Activated CD4-positive, alpha-beta memory T cell treated with anti-CD3 and anti-CD28 coated beads, Interleukin-2, amount 10 ng/mL, durations not matched to agents 7 days and 5 days (primary cell): Measurements from ENCODE around the gene PRAC1. TPM values are rescaled to one million over a fixed set of nuclear protein-coding genes. Genes with fewer than 3 reads are reported as not detected.

ENCODE experiments used
- CTCF ChIA-PET: fragments of 350-600 bp; sonication (Branson Sonifier 250); formaldehyde crosslinking; loops from one replicate; lab custom pipeline; 2021; ENCODE audit warnings: antibody characterized with exemption, inconsistent platforms; lab: Charles Lee
- POLR2A ChIA-PET: fragments of 350-600 bp; sonication (Branson Sonifier 250); formaldehyde crosslinking; loops from one replicate; lab custom pipeline; 2021; ENCODE audit warnings: antibody characterized with exemption; lab: Charles Lee
- DNase-seq: peaks from one replicate; pipeline ENCODE4 v3.0.0-alpha.2; 2020
- H3K27ac Mint-ChIP-seq: one replicate; pipeline ENCODE4 v1.8.0; 2021; ENCODE audit warnings: mild to moderate bottlenecking, mixed read lengths
- H3K27me3 Mint-ChIP-seq: one replicate; pipeline ENCODE4 v1.8.0; 2021; ENCODE audit warnings: mixed read lengths
- H3K36me3 Mint-ChIP-seq: one replicate; pipeline ENCODE4 v1.8.0; 2021; ENCODE audit warnings: low read depth, mixed read lengths
- H3K4me1 Mint-ChIP-seq: one replicate; pipeline ENCODE4 v1.8.0; 2021; ENCODE audit warnings: mixed read lengths
- H3K4me3 Mint-ChIP-seq: one replicate; pipeline ENCODE4 v1.8.0; 2021; ENCODE audit warnings: mild to moderate bottlenecking, mixed read lengths
- H3K9me3 Mint-ChIP-seq: one replicate; pipeline ENCODE4 v1.8.0; 2021; ENCODE audit warnings: mixed read lengths
- total RNA-seq, 2 experiments: library from RNA; stranded (reverse); gene quantifications; one replicate each; pipeline ENCODE4 v1.2.3, GENCODE V29; 2021

Gene PRAC1
- total RNA-seq, 2 experiments from 2014 or later: not detected

DNA sequence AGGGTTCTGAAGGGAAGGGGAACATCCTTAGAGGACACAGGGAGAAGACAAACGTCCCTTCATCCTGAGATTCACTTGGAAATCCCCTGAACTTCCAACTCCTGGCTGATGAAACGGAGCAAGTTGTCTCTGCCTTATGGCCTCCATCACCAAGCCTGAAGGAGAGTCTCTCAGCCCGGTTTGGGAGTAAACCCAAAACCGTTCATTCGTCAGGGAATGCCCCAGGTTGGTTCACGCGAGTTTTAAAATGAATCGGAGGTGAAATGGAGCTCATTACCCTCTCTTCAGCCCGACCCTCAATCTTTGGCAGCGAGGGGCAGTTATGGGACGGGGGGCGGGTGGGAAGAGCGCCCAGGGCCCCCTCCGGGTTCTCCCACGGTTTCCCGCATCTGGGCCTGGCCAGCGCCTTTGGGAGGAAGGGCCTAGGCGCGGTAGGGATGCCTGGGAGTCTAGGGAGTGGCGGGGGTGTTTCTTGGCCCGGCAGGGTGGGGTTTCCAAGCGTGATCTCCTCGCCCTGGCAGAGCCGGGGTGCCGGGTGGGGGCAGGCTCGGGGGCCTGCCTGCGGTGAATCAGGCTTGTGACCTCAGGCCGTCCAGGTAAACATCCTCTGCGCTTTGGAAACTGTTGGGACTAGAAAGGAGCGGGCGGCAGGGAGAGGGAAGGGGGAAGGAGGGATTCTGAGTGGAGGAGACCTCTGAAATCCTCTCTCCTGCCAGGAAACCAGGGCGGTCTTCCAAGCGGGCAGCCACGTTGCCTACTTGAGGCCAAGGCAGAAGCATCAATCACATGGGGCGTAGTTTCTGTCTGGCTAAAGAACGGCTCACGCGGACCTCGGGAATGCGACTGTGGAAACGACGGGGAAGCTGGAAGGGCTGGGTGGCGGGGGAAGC lies 30.3 kb upstream of the PRAC1 start:
- Mint-ChIP-seq H3K27me3 (peaks cover 86% of the 10 kb centered on the region), H3K36me3 (no peaks in the 10 kb centered on the region), H3K9me3 (no peaks in the 10 kb centered on the region), H3K4me3 (no peak overlapping the region), H3K4me1 (no peaks in the 10 kb centered on the region), H3K27ac (no peak overlapping the region)
- no peak for DNase-seq
- ChIA-PET POLR2A (no interaction called here), CTCF (interaction anchor here (0.7 kb wide), 1 partner anchor 74 kb away, joined by 3 read pairs; no protein-coding TSS in a partner anchor)

DNA sequence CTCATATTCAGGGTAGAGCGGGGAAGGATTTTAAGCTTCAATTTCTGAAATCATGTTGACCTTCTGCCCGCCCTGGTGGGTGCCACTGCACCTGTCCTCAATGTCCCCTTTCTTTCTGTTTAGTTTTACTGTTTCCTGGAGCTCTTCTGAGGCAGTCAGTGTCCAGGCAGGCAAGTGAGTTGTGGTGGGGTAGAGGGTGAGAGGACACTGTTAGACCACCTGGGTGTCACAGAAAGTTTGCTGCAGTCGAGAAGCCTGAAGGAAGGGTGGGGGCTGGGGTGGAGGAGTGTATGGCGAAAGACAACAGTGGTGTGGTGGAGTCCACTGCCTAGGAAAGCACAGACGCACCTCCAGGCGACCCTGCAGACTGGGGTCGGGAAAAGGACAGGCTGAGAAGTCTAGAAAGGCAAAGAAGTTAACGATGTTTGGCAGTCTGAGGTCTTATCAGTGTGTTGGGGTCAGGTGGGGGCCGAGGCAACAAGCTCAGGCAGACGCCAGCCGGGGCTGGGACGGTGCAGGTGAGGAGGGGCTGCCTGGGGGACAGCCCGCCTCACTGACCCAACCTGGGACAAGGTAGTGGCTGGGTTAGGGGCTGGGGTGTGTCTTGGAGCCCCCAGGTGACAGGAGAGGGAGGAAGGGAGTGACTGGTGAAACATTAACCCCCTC lies 29.5 kb upstream of the PRAC1 start:
- no peak overlapping the region for H3K27ac Mint-ChIP-seq
- H3K27me3 Mint-ChIP-seq: peaks cover 88% of the 10 kb centered on the region
- DNase-seq: no peak
- CTCF ChIA-PET: interaction anchor here (0.9 to 1.9 kb wide), 6 partner anchors 10 to 139 kb away, joined by 3 to 14 read pairs (median 4); partner anchors contain the start of gene PRAC2
- H3K4me3 Mint-ChIP-seq: no peak overlapping the region
- H3K4me1 Mint-ChIP-seq: no peaks in the 10 kb centered on the region
- POLR2A ChIA-PET: interaction anchor here (1.3 to 1.6 kb wide), 2 partner anchors 28 to 142 kb away, joined by 3 to 7 read pairs; partner anchors contain the start of gene PRAC2
- no peaks in the 10 kb centered on the region for H3K36me3 Mint-ChIP-seq
- no peaks in the 10 kb centered on the region for H3K9me3 Mint-ChIP-seq

DNA sequence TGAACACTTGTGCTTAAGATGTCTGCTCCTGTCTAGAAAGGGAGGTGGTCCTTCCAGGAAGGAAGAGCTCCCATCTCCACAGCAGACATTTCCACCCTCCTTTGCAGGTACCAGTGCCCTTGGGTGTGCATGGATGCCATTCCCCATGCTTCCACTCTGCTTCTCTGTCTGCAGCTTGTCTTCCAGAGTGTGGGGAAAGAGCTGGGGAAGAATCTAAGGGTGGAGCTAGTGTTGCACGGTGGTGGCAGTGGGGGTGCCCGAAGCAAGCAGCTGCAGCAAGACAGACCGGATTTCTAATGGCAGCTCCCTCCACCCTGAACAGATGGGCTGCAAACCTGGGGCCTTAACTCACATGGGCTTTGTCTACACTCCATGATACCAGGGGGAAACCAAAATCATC lies 28.9 kb upstream of the PRAC1 start:
- peaks cover 91% of the 10 kb centered on the region for H3K27me3 Mint-ChIP-seq
- POLR2A ChIA-PET: interaction anchor here (0.6 to 1.6 kb wide), 4 partner anchors 8 to 141 kb away, joined by 3 to 7 read pairs (median 4); partner anchors contain the start of gene PRAC2
- CTCF ChIA-PET: interaction anchor here (0.9 to 1.9 kb wide), 6 partner anchors 10 to 138 kb away, joined by 3 to 14 read pairs (median 4); partner anchors contain the start of gene PRAC2
- peaks cover 2% of the 10 kb centered on the region for H3K4me1 Mint-ChIP-seq
- H3K36me3 Mint-ChIP-seq: no peaks in the 10 kb centered on the region
- H3K4me3 Mint-ChIP-seq: no peak overlapping the region
- no peak overlapping the region for H3K27ac Mint-ChIP-seq
- no peak for DNase-seq
- no peaks in the 10 kb centered on the region for H3K9me3 Mint-ChIP-seq

DNA sequence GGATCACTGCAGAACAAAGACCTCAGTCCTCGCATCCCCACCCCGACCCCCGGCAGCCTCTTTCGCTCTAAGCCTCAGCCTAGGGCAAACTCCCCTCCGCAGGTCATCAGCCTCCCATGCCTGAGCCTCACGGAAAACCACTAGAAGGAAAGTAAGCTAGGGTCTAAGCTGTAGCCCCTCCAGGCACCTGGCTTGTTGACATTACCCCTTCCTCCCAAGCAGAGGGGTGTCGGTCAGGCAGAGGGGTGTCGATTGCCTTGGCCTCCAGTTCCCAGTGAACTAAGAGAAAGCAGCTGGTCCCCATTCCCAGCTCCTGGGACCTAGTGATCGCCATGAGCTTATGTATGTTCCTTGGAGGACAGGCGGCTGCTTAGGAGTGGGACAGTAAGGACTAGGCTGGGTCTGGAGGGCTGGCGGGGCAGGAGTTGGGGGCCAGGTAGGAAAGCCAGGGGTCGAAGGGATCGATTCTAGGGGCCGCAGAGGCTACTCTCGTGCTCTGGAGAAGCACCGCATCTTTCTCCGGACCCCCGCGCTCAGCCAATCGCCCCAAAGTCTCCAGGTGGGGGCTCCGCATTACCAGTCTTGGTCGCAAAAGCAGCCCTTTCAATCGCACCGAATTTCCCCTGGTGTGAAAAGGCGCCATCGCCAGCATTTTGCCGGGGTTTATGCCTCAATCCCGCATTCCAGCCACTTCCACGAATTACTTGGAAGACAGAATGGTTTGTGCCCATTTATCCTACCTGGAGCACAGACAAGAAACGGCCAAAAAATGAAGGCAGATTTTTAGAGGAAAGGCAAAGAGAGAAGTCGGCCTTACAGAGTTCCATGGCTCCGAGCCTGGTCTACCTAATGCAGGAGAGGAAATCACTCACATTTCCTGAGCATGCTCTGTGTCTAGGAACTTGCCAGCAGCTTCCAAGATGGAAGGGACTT lies 27.6 kb upstream of the PRAC1 start:
- peaks cover 2% of the 10 kb centered on the region for H3K4me1 Mint-ChIP-seq
- no peak overlapping the region for H3K27ac Mint-ChIP-seq
- H3K9me3 Mint-ChIP-seq: no peaks in the 10 kb centered on the region
- no peak for DNase-seq
- ChIA-PET POLR2A (interaction anchor here (1.3 to 1.6 kb wide), 2 partner anchors 26 to 140 kb away, joined by 3 to 7 read pairs; partner anchors contain the start of gene PRAC2), CTCF (interaction anchor here (0.9 to 1.9 kb wide), 2 partner anchors 26 kb away, joined by 3 to 14 read pairs; partner anchors contain the start of gene PRAC2)
- no peaks in the 10 kb centered on the region for H3K36me3 Mint-ChIP-seq
- H3K27me3 Mint-ChIP-seq: peaks cover 93% of the 10 kb centered on the region
- no peak overlapping the region for H3K4me3 Mint-ChIP-seq

- Mint-ChIP-seq H3K9me3 (no peaks in the 10 kb centered on the region), H3K27me3 (peaks cover 93% of the 10 kb centered on the region), H3K4me3 (no peak overlapping the region), H3K4me1 (peaks cover 2% of the 10 kb centered on the region), H3K27ac (no peak overlapping the region), H3K36me3 (no peaks in the 10 kb centered on the region)
- ChIA-PET POLR2A (interaction anchor here (1.1 kb wide), 1 partner anchor 31 kb away, joined by 3 read pairs; no protein-coding TSS in a partner anchor), CTCF (interaction anchor here (0.9 kb wide), 1 partner anchor 25 kb away, joined by 3 read pairs; no protein-coding TSS in a partner anchor)
- DNase-seq: no peak
These were observed 26.6 kb upstream of the PRAC1 start for GRCh38 chr17:48748718-48749566.

DNA sequence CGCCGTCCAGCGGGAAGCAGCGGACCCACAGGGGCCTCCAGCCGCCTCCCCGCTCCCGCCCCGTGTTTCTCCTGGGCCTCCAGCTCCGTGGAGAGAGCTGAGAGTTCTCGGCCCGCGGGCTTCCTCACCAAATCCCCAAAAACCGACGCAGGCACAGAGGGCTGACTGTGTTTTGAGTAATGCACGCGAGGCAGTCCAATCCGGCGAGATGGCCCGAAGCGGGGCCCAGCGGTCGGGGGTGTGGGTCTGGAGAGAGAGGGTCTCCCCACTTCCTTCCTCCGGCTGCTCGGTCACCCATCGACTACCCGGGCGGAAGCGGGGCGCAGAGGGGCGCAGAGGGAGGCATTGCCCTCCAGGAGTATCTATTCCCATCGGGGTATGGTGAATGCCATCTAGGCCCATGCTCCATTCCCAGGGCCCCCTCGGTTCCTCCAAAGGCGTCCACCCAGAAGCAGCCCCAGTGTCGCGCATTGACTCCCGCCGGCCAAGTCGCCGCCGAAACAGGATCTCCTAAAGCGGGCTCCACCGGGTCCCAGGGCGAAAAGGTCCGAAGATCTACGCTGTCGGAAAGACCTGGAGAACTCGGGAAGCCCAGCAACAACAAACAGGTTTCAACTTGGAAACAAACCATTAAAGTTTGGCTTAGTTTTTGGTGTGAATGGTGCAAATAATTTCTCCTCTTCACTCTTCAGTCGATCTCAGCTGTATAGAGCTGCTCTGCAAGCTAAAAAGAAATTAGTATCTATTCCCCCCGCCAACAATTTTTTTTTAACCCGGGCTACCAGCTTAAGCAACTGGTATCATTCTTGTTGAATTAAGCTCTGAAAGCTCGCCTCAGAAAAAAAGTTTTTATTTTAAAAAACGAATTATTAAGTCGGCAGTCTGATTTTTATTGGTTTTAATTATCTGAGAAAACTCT lies 25.4 kb upstream of the PRAC1 start:
- DNase-seq: no peak
- POLR2A ChIA-PET: interaction anchor here (0.7 to 1.1 kb wide), 2 partner anchors 14 to 29 kb away, joined by 3 to 4 read pairs; no protein-coding TSS in a partner anchor

GRCh38 chr17:48746916-48747444 lies 24.7 kb upstream of the PRAC1 start:
- Mint-ChIP-seq H3K27ac (no peak overlapping the region), H3K4me3 (no peak overlapping the region), H3K9me3 (no peaks in the 10 kb centered on the region), H3K4me1 (peaks cover 2% of the 10 kb centered on the region), H3K36me3 (no peaks in the 10 kb centered on the region), H3K27me3 (peaks cover 92% of the 10 kb centered on the region)
- POLR2A ChIA-PET: no interaction called here
- DNase-seq: no peak
- CTCF ChIA-PET: no interaction called here

More for the DNA sequence above, 25.4 kb upstream of the PRAC1 start:
- no peaks in the 10 kb centered on the region for H3K9me3 Mint-ChIP-seq
- no peaks in the 10 kb centered on the region for H3K36me3 Mint-ChIP-seq
- no peak overlapping the region for H3K4me3 Mint-ChIP-seq
- no peak overlapping the region for H3K27ac Mint-ChIP-seq
- peaks cover 2% of the 10 kb centered on the region for H3K4me1 Mint-ChIP-seq
- CTCF ChIA-PET: no interaction called here
- H3K27me3 Mint-ChIP-seq: peaks cover 93% of the 10 kb centered on the region

- Mint-ChIP-seq H3K4me3 (no peak overlapping the region), H3K27ac (no peak overlapping the region), H3K4me1 (peaks cover 2% of the 10 kb centered on the region), H3K27me3 (peaks cover 92% of the 10 kb centered on the region), H3K9me3 (no peaks in the 10 kb centered on the region), H3K36me3 (no peaks in the 10 kb centered on the region)
- CTCF ChIA-PET: interaction anchor here (1.0 to 3.7 kb wide), 4 partner anchors 12 to 132 kb away, joined by 3 to 26 read pairs (median 4); no protein-coding TSS in a partner anchor
- POLR2A ChIA-PET: interaction anchor here (0.9 to 1.2 kb wide), 4 partner anchors 9 to 21 kb away, joined by 3 read pairs; no protein-coding TSS in a partner anchor
- no peak for DNase-seq
These were observed 23.3 kb upstream of the PRAC1 start for GRCh38 chr17:48745381-48746275.

DNA sequence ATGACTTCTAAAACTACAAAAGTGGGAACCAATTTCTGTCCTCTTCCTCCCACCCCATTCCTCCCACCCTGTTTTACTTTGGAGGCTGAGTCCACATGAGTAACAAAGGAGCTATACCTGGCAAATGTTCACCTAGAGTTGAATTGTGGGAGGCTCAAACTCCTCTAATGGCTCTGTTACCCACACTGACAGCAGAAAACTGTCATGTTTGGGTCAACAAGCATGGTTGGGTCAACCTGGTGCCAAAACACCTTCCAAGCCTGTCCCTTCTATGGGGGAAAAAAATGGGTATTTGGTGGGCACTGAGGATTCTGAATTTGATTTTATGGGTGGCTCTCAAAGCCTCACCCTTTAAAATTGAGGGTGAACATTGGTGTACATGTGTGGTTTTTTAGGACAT lies 18.2 kb upstream of the PRAC1 start:
- H3K4me3 Mint-ChIP-seq: no peak overlapping the region
- H3K27me3 Mint-ChIP-seq: peaks cover 91% of the 10 kb centered on the region
- H3K27ac Mint-ChIP-seq: no peak overlapping the region
- peaks cover 5% of the 10 kb centered on the region for H3K4me1 Mint-ChIP-seq
- no peak for DNase-seq
- POLR2A ChIA-PET: no interaction called here
- H3K9me3 Mint-ChIP-seq: no peaks in the 10 kb centered on the region
- no peaks in the 10 kb centered on the region for H3K36me3 Mint-ChIP-seq
- CTCF ChIA-PET: interaction anchor here (2.6 kb wide), 1 partner anchor 16 kb away, joined by 9 read pairs; no protein-coding TSS in a partner anchor
